A673 (cell line): ENCODE results near the gene GRIK4. TPM values are rescaled to one million over a fixed set of nuclear protein-coding genes. Genes with fewer than 3 reads are reported as not detected.

ENCODE experiments used
- BruUV-seq: library from RNA; stranded (reverse); fragments of 400-500 nt; replicated peaks from 2 replicates; lab custom pipeline; 2021; lab: Mats Ljungman, UMichigan
- CTCF ChIA-PET: fragments of 300-600 bp; sonication (Branson Sonifier 250); formaldehyde crosslinking; loops from one replicate; lab custom pipeline; 2022; ENCODE audit warnings: antibody characterized with exemption; lab: Charles Lee
- POLR2A ChIA-PET: fragments of 300-600 bp; sonication (Branson Sonifier 250); formaldehyde crosslinking; loops from one replicate; lab custom pipeline; 2022; ENCODE audit warnings: antibody characterized with exemption; ENCODE audit not compliant: low non-redundant PET; lab: Charles Lee
- DNase-seq: peaks from one replicate; pipeline ENCODE4 v3.0.0-alpha.2; 2015; ENCODE audit warnings: low spot score
- H3K27ac ChIP-seq: fragments of 200-600 bp; sonication (generic); 2 replicates; pipeline ENCODE4 v1.5.1; 2016; ENCODE audit warnings: mixed run types, low read depth, mild to moderate bottlenecking, mixed read lengths, antibody characterized with exemption, low read length; ENCODE audit not compliant: poor library complexity, severe bottlenecking
- H3K27me3 ChIP-seq: fragments of 200-600 bp; sonication (generic); replicated peaks from 2 replicates; pipeline ENCODE4 v1.6.1; 2017; ENCODE audit warnings: mixed run types, low read depth, mild to moderate bottlenecking, mixed read lengths, antibody characterized with exemption, low read length; ENCODE audit not compliant: insufficient read depth, poor library complexity
- H3K36me3 ChIP-seq: fragments of 200-600 bp; sonication (generic); 2 replicates; pipeline ENCODE4 v1.6.1; 2016; ENCODE audit warnings: mixed run types, mild to moderate bottlenecking, mixed read lengths, antibody characterized with exemption, low read length; ENCODE audit not compliant: insufficient read depth, poor library complexity, severe bottlenecking
- H3K4me1 ChIP-seq: fragments of 200-600 bp; sonication (generic); 2 replicates; pipeline ENCODE4 v1.6.1; 2017; ENCODE audit warnings: mixed run types, mild to moderate bottlenecking, mixed read lengths, antibody characterized with exemption, low read length; ENCODE audit not compliant: insufficient read depth, poor library complexity, severe bottlenecking
- H3K4me3 ChIP-seq: fragments of 200-600 bp; sonication (generic); 2 replicates; pipeline ENCODE4 v1.5.1; 2016; ENCODE audit warnings: low read depth, mixed run types, mild to moderate bottlenecking, mixed read lengths, low read length; ENCODE audit not compliant: poor library complexity, severe bottlenecking
- H3K9me3 ChIP-seq: fragments of 200-600 bp; sonication (generic); 2 replicates; pipeline ENCODE4 v1.6.1; 2016; ENCODE audit warnings: mixed run types, low read depth, mild to moderate bottlenecking, mixed read lengths, antibody characterized with exemption, low read length; ENCODE audit not compliant: poor library complexity, severe bottlenecking
- CTCF ChIP-seq: fragments of 300-800, 200-600 bp; sonication (generic); conservative IDR thresholded peaks from 2 replicates; pipeline ENCODE4 v1.5.1; 2017; ENCODE audit warnings: low read depth, mild to moderate bottlenecking, antibody characterized with exemption, low read length, moderate library complexity, mixed read lengths
- EZH2 ChIP-seq: fragments of 200-600 bp; sonication (generic); IDR thresholded peaks from 2 replicates; pipeline ENCODE4 v1.6.1; 2017; ENCODE audit warnings: borderline replicate concordance, low read depth, mild to moderate bottlenecking, mixed read lengths, antibody characterized with exemption, low read length; ENCODE audit not compliant: poor library complexity, severe bottlenecking
- intact Hi-C: fragments of 100-400 bp; cut with micrococcal nuclease; formaldehyde crosslinking; loops from one replicate; pipeline ENCODE4 v1.10.0; 2022; ENCODE audit not compliant: unreplicated experiment
- total RNA-seq: library from RNA; stranded (reverse); gene quantifications from 2 replicates; pipeline ENCODE4 v1.2.3, GENCODE V29; 2021

Gene GRIK4
- total RNA-seq, 1 experiment from 2014 or later: not detected

- intact Hi-C loops: no loop called here
- POLR2A ChIA-PET: no interaction called here
Measured at GRCh38 chr11:120723751-120724150, 212.2 kb downstream of the GRIK4 start.

GRCh38 chr11:120727752-120728151 lies 216.2 kb downstream of the GRIK4 start:
- TF ChIP-seq EZH2 (no peak), CTCF (no peak)
- CTCF ChIA-PET: no interaction called here
- POLR2A ChIA-PET: no interaction called here
- H3K4me3 ChIP-seq: no peak overlapping the region
- H3K9me3 ChIP-seq: peaks cover 5% of the 10 kb centered on the region
- H3K36me3 ChIP-seq: no peaks in the 10 kb centered on the region
- no peak for DNase-seq
- no peaks in the 10 kb centered on the region for H3K4me1 ChIP-seq
- H3K27ac ChIP-seq: no peak overlapping the region
- no TSS peak for BruUV-seq
- H3K27me3 ChIP-seq: peaks cover 29% of the 10 kb centered on the region
- intact Hi-C loops: no loop called here

More at GRCh38 chr11:120723751-120724150, 212.2 kb downstream of the GRIK4 start:
- DNase-seq: no peak
- CTCF ChIA-PET: no interaction called here
- Histone ChIP-seq H3K36me3 (no peaks in the 10 kb centered on the region), H3K27me3 (peaks cover 21% of the 10 kb centered on the region), H3K27ac (no peak overlapping the region), H3K9me3 (peaks cover 5% of the 10 kb centered on the region), H3K4me1 (no peaks in the 10 kb centered on the region), H3K4me3 (no peak overlapping the region)
- BruUV-seq: no TSS peak
- TF ChIP-seq EZH2 (no peak), CTCF (no peak)

GRCh38 chr11:120735035-120735434 lies 223.5 kb downstream of the GRIK4 start:
- CTCF ChIA-PET: no interaction called here
- BruUV-seq: no TSS peak
- DNase-seq: no peak

More at GRCh38 chr11:120735035-120735434, 223.5 kb downstream of the GRIK4 start:
- intact Hi-C loops: no loop called here
- Histone ChIP-seq H3K27ac (no peak overlapping the region), H3K27me3 (peaks cover 41% of the 10 kb centered on the region), H3K36me3 (no peaks in the 10 kb centered on the region), H3K9me3 (no peaks in the 10 kb centered on the region), H3K4me1 (no peaks in the 10 kb centered on the region), H3K4me3 (no peak overlapping the region)
- TF ChIP-seq CTCF (no peak), EZH2 (no peak)
- POLR2A ChIA-PET: no interaction called here
